Activated CD4-positive, alpha-beta T cell treated with anti-CD3 and anti-CD28 coated beads, Interleukin-2, amount 50 U/mL, for 16 hours (primary cell): Measurements from ENCODE around the gene HERC4.

ENCODE experiments used
- DNase-seq: peaks from one replicate; pipeline ENCODE4 v3.0.0-alpha.2; 2020

HERC4 gene

GRCh38 chr10:68074775-68075549 lies at the start of gene HERC4:
HERC4 (minus strand) TSS chr10:68075283; CDS start chr10:68073108, 2,175 bp downstream.
- peak; percentile 91 for DNase-seq

- DNase-seq = no peak
Observed at GRCh38 chr10:68124718-68125117, 49.6 kb upstream of the HERC4 start.

GRCh38 chr10:68121852-68122251 lies 46.8 kb upstream of the HERC4 start:
- no peak for DNase-seq

- no peak for DNase-seq
Observed at GRCh38 chr10:68121020-68121743, 46.1 kb upstream of the HERC4 start.

- no peak for DNase-seq
Observed at GRCh38 chr10:68118657-68119056, 43.6 kb upstream of the HERC4 start.

GRCh38 chr10:68112837-68113236 lies 37.8 kb upstream of the HERC4 start:
- DNase-seq = no peak

- DNase-seq = no peak
Observed at GRCh38 chr10:68111584-68111983, 36.5 kb upstream of the HERC4 start.

GRCh38 chr10:68110027-68110426 lies 34.9 kb upstream of the HERC4 start:
- no peak for DNase-seq

GRCh38 chr10:68109331-68109730 lies 34.2 kb upstream of the HERC4 start, which contains the start of gene MYPN:
MYPN (plus strand) TSS chr10:68109488; CDS start chr10:68121439, 11,951 bp downstream.
- no peak for DNase-seq

GRCh38 chr10:68108653-68109052 lies 33.6 kb upstream of the HERC4 start:
- DNase-seq = no peak

- DNase-seq = no peak
Observed at GRCh38 chr10:68108051-68108450, 33.0 kb upstream of the HERC4 start.

GRCh38 chr10:68107651-68108050 lies 32.6 kb upstream of the HERC4 start:
- DNase-seq = no peak

- DNase-seq = no peak
Observed at GRCh38 chr10:68106656-68107055, 31.6 kb upstream of the HERC4 start.

GRCh38 chr10:68105820-68106219 lies 30.7 kb upstream of the HERC4 start:
- peak; percentile 8 for DNase-seq

GRCh38 chr10:68103901-68104300 lies 28.8 kb upstream of the HERC4 start:
- no peak for DNase-seq

- DNase-seq = no peak
Observed at GRCh38 chr10:68103261-68103878, 28.3 kb upstream of the HERC4 start.

- DNase-seq = no peak
Observed at GRCh38 chr10:68101066-68101465, 26.0 kb upstream of the HERC4 start.

- no peak for DNase-seq
Observed at GRCh38 chr10:68099736-68100135, 24.7 kb upstream of the HERC4 start.

GRCh38 chr10:68096913-68097516 lies 21.9 kb upstream of the HERC4 start:
- no peak for DNase-seq

- no peak for DNase-seq
Observed at GRCh38 chr10:68095153-68095552, 20.1 kb upstream of the HERC4 start.

- no peak for DNase-seq
Observed at GRCh38 chr10:68092512-68092911, 17.4 kb upstream of the HERC4 start.

GRCh38 chr10:68090586-68090985 lies 15.5 kb upstream of the HERC4 start:
- no peak for DNase-seq

GRCh38 chr10:68088740-68089139 lies 13.7 kb upstream of the HERC4 start:
- DNase-seq = peak; percentile 63
